GM19193 (cell line): ENCODE results near the gene TJP3.

Source experiments
- POLR2A ChIP-seq: IDR thresholded peaks from 4 replicates; pipeline ENCODE4 v1.6.1; 2011; ENCODE audit not compliant: insufficient read depth, insufficient read length; ENCODE audit errors: extremely low read depth

TJP3 gene

DNA sequence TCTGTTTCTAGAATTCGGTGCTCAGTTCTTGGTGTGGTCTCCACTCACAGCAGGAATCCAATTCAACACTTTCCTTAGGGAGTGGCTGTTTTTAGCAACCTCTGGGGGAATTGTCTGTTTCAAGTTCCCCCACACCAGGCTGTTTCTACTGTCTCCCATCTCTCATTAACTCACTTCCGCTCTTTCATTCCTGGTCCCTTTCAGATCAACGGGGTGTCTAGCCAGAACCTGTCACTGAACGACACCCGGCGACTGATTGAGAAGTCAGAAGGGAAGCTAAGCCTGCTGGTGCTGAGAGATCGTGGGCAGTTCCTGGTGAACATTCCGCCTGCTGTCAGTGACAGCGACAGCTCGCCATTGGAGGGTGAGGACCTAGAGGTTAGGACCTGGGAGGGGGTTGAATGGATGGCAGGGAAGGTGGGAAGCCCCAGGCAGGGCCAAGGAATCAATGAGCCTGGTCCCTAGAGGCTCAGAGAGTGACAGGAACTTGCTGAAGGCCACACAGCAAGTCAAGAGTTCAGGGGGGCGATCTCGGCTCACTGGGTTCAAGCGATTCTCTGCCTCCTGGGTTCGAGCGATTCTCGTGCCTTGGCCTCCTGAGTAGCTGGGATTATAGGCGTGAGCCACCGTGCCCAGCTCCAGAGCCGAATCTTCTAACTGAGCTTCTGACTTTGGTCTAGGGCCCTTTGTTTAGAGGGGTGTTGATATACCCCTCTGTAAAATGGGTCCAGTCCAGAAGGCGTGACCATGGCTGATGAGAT lies 25.5 kb downstream of the TJP3 start:
- no peak for TF ChIP-seq POLR2A

DNA sequence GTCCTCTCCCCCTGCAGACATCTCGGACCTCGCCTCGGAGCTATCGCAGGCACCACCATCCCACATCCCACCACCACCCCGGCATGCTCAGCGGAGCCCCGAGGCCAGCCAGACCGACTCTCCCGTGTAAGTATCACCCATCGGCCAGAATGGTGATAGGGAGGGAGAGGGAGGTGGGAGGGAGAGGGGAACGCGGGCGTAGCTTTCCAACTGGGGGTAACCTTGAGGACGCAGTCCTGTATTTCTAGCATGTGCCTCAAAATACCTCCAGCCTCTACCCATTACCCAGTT lies 26.1 kb downstream of the TJP3 start:
- TF ChIP-seq POLR2A: no peak

DNA sequence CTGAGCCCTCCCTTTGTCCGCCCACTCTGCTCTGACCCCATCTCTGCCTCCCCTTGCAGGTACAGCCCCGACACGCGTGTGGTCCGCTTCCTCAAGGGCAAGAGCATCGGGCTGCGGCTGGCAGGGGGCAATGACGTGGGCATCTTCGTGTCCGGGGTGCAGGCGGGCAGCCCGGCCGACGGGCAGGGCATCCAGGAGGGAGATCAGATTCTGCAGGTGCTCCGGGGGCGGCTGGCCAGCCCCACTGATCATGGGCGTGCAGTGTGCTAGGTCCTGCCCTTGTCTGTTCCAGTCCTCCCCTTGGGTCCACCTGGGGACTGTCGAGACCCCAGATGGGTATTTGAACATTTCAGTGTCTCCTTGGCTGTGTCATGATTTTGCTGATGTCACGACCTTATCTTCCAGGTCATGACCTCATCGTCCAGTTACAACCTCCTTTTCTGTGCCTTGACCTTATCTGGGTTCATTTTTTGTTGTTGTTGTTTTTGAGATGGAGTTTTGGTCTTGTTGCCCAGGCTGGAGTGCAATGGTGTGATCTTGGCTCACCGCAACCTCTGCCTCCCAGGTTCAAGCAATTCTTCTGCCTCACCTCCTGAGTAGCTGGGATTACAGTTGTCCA lies 28.0 kb downstream of the TJP3 start:
- TF ChIP-seq POLR2A: no peak

DNA sequence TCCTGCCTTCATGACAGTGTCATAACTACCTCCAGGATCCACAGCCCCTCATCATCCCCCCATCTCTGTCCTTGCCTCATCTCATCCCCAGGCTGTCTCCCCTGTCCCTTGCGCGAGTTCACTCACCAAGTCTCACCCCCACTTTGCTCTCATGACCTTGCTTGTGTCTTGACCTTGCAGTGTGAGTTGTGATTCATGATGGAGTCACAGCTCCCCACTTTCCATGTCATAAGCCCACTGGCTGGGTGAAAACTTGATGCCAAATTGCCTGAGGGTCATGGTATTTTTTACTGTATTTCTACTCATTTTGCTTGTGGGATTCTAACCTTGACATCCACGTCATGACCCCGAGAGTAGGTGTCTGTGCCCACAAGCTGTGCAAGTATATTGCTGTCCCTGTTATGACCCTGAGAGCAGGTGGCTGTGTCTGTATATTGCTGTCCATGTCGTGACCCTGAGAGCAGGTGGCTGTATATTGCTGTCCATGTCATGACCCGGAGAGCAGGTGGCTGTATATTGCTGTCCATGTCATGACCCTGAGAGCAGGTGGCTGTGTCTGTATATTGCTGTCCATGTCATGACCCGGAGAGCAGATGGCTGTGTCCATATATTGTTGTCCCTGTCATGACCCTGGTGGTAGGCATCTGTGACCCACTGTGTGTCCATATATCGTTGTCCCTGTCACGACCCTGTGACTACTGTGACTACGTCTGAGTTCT lies 29.5 kb downstream of the TJP3 start:
- TF ChIP-seq POLR2A: no peak

DNA sequence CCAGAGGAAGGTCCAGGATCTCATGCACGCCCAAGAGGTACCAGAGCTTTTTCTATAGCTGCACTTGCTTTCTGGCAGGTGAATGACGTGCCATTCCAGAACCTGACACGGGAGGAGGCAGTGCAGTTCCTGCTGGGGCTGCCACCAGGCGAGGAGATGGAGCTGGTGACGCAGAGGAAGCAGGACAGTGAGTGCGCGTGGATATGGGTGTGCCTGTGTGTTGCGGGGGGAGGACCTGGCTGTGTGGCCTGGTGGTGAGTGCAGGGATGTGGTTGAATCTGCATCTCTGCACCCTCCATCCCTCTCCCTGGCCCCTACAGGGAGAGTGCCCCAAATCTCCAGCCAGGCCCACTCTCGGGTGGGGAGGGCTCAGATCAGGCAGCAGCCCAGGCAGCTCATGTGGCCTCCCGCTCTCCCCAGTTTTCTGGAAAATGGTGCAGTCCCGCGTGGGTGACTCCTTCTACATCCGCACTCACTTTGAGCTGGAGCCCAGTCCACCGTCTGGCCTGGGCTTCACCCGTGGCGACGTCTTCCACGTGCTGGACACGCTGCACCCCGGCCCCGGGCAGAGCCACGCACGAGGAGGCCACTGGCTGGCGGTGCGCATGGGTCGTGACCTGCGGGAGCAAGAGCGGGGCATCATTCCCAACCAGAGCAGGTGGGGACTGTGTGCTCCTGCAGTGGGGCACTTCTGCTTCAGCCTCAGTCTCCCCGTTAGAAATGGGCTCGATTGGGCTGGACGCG lies 30.5 kb downstream of the TJP3 start:
- no peak for TF ChIP-seq POLR2A

DNA sequence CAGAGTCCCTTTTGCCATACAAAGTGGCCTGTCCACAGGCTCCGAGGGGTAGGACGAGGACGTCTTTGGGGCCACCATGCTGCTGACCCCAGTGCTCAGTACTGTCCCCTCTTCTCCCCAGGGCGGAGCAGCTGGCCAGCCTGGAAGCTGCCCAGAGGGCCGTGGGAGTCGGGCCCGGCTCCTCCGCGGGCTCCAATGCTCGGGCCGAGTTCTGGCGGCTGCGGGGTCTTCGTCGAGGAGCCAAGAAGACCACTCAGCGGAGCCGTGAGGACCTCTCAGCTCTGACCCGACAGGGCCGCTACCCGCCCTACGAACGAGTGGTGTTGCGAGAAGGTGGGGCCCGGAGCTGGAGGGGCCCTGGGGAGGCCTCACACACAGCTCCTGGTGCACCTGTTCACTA lies 32.2 kb downstream of the TJP3 start:
- no peak for TF ChIP-seq POLR2A

DNA sequence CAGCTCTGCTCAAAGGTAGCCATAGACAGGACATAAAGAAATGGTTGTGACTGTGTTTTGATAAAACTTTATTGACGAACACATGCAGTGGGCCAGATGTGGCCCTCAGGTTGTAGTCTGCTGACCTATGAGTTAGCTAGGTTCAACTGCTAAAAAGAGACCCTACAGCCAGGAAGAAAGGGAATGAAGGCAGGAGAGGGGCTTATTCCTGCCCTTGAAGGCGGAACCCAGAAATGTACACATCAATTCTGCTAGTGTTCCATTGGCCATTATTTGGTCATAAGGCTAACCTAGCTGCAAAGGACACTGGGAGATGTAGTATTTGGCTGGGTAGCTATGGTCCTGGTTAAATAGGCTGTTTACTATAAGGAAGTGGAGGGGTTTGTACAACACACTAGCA lies 35.3 kb downstream of the TJP3 start:
- no peak for TF ChIP-seq POLR2A

DNA sequence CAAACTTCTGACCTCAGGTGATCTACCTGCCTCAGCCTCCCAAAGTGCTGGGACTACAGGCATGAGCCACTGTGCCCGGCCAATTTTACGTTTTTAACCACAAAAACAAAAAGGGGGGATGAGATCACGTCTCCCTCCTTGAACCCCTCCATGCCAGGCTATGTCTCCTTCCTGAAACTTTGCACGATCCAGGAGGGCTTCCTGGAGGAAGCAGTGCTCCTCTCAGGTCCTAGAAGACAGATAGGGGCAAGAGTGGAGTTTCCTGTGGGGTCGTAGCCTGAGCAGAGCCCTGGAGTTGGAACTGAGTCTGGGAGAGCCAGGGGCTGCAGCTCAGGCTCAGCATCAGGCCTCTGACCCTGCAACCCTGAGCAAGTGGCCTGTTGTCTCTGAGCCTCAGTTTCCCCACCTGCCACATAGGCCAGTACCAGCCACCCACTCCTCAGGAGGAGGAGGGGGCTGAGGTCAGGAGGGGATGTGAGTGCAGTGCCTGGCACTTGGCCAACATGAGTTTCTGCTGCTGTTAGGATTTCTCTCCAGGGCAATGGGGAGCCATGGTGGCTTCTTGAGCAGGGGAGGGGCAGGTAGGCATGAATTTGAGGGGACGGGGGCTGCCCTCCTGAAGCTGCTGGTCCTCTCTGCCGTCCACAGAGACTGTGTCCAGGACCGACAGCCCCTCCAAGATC lies 37.3 kb downstream of the TJP3 start:
- no peak for TF ChIP-seq POLR2A

DNA sequence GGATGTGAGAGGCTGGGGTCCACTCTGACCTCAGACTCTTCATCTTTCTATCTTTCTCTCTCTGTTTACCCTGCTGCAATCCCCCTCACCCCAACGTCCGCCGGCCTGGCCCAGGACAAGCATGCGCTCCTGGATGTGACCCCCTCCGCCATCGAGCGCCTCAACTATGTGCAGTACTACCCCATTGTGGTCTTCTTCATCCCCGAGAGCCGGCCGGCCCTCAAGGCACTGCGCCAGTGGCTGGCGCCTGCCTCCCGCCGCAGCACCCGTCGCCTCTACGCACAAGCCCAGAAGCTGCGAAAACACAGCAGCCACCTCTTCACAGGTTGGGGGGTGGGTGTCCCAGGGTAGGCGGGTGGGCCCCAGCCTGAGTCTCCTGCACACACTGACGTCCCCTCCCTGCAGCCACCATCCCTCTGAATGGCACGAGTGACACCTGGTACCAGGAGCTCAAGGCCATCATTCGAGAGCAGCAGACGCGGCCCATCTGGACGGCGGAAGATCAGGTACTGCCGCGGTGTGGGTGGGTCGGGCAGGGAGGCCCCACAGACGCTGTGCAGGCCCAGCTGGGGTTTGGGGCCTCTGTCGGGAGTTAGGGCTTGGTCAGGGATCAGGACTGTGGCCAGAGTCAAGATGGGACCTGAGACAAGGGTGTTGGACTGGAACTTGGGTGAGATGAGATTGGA lies 38.3 kb downstream of the TJP3 start:
- TF ChIP-seq POLR2A: no peak

DNA sequence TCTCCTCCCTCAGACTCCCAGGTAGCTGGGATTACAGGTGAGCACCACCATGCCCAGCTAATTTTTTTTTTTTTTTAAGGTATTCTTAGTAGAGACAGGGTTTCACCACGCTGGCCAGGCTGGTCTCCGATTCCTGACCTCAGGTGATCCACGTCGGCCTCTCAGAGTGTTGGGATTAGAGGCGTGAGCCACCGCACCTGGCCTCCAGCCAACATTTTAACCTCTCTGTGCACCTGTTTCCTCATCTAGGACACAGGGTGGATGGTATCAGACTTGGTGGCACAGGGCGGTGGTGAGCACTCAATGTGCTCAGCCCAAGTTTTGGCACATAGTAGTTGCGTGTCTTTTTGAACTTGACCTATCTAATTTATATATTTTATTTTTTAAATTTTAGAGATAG lies 40.8 kb downstream of the TJP3 start:
- TF ChIP-seq POLR2A: no peak

DNA sequence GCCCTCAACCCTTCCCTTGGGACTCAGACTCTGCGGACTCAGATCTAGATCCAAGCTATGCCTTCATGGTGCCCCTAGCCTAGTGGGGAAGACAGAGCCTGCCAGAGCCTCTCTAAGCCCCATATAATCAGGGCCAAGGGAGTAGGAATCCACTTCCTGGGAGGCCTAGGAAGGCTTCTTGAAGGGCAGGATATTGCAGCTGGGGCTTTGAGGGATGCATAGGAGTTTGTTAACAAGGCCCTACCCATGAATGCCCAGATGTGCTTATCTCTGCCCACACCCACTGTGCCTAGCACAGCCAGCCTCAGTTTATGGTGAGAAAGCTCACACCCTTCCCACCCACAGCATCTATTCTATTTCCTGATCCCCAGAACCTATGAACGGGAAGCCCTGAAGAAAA lies 42.0 kb downstream of the TJP3 start:
- TF ChIP-seq POLR2A: no peak

DNA sequence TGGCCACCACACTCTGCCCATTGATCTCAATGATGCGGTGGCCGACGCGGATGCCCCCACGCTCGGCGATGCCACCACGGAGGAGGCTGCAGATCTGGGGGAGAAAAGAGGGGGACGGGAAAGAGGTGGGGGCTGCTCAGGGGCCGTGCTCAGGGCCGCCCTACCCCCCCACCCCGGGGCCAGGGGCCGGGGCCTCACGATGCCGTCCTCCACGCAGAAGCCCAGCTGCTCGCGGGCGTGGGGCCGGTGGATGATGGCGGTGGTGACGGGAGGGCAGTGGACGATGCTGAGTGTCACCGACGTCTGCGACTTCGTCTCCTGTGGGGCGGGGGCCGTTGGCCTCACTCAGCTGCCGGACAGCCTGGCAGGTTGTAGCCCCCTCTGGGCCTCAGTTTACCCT lies 43.1 kb downstream of the TJP3 start:
- TF ChIP-seq POLR2A: no peak

DNA sequence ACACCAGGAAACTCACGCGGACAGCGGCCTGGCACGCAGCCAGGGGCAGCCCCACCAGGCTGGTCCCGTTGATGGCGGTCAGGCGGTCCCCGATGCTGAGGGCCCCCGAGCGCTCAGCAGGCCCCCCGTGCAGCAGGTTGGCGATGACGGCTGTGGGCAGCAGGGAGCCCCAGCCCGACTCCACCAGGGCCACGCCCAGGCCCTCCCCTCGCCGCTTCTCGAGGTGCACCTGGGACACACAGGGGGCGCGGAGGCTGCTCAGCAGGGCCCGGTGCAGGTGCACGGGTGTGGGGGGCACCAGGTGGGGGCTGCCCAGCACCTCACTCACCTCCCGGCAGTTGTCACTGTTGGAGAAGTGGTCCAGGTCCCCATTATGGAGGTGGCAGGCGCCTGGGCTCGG lies 44.3 kb downstream of the TJP3 start:
- no peak for TF ChIP-seq POLR2A

DNA sequence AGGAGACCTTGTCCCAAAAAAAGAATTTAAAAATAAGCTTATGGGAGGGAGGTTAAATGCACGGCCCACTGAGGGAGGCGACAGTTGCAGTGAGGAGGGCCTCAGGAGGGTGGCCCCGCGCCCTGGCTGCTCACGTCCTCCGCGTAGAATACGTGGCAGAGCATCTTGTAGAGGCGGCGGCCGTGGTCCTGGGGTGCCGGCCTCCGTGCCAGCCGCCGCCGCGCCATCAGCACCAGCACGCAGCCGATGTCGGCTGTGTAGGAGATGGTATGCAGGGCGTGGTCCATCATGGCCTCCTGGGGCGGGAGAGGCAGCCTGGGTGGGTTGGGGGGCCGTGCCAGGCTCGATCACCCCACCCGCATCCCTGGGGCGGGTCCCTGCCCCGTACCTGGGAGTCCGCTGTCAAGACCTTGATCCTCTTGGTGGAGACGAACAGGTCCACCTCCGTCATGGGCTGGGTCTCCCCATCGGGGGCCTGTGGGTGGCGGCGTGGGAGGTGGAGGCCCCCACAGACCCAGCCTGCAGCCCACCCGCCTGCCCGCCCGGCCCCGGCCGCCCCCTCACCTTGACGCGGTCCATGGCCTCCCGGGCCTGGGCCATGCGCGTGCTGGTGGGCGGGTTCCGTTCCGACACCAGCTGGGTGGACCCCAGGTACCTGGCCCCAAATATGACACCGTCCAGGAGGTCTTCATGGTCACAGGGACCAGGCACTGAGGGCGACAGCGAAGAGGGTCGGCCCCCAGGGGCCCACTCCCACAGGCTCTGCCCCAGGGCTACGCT lies 45.6 kb downstream of the TJP3 start:
- no peak for TF ChIP-seq POLR2A
